Lower lobe of right lung (tissue), 2 donors: Measurements from ENCODE around the gene ERRFI1. TPM values are rescaled to one million over a fixed set of nuclear protein-coding genes. Genes with fewer than 3 reads are reported as not detected.

Experiments used
- ATAC-seq, 2 donors: fragments of 200-7000 bp; cut with Tn5 transposase; one replicate each; pipeline ENCODE4 v1.9.1; 2020 to 2022; ENCODE audit warnings: mild to moderate bottlenecking in 2 of 2, moderate library complexity in 2 of 2
- DNase-seq: peaks from one replicate; pipeline ENCODE4 v3.0.0-alpha.2; 2020
- H3K27ac ChIP-seq: fragments of 200-600 bp; one replicate; pipeline ENCODE4 v1.8.0; 2022
- H3K27me3 ChIP-seq: fragments of 200-600 bp; one replicate; pipeline ENCODE4 v1.8.0; 2022; ENCODE audit warnings: low read depth
- H3K36me3 ChIP-seq: fragments of 200-600 bp; one replicate; pipeline ENCODE4 v1.8.0; 2022; ENCODE audit warnings: mild to moderate bottlenecking
- H3K4me1 ChIP-seq: fragments of 200-600 bp; one replicate; pipeline ENCODE4 v1.8.0; 2022
- H3K4me3 ChIP-seq: fragments of 200-600 bp; one replicate; pipeline ENCODE4 v1.8.0; 2022; ENCODE audit warnings: mild to moderate bottlenecking
- H3K9me3 ChIP-seq: fragments of 200-600 bp; one replicate; pipeline ENCODE4 v1.8.0; 2022
- intact Hi-C: fragments of 100-400 bp; cut with DNase I; formaldehyde crosslinking; loops from one replicate; pipeline ENCODE4 v1.11.0; 2022
- total RNA-seq: library from RNA; stranded (reverse); fragmentation: NEBNext Ultra II Directional; extraction: Animal tissue kit (Norgen Biotek cat#: 25700); gene quantifications from one replicate; pipeline ENCODE4 v1.2.1, GENCODE V29; 2021
- TF ChIP-seq, protein P1 (sequence below): fragments of 200-600 bp; IDR thresholded peaks from one replicate; pipeline ENCODE4 v1.8.0; 2022; ENCODE audit warnings: antibody characterized with exemption, mild to moderate bottlenecking
- donor health status: DM: no; HTN: yes; CAD: no; lungs with severe emphysema.

The ERRFI1 gene
- total RNA-seq, 1 donor from 2014 or later, result 65.1 TPM

DNA sequence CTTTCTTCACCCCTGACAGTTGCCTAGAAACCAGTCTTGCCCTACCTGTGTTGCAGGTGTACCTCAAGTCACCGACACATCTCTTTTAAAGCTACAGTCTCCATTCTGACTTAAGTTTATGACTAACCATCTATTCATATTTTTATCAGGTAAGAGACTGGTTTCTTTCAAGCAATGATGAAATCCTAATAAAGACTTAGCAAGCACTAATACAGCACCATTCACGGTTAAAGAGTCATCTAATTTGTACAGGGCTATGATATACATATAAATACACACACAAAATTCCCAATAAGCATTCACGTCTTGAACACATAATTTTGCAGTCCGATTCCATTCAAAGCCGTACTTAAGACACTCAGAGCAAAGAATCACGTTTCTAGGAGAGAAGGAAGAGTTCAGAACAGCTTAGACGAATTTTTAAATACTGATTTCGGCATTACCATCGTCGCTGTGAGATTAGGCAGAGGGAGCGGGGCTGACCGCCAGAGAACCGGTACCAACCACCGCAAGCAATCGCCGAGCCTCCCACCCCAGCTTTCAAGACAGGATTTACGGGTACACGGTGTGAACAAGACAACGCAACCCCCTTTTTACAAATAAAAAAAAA, 943 bp downstream of the ERRFI1 start:
- no peak for DNase-seq
- peak overlapping the region; percentile 76 for H3K4me3 ChIP-seq
- TF ChIP-seq, protein P1, sequence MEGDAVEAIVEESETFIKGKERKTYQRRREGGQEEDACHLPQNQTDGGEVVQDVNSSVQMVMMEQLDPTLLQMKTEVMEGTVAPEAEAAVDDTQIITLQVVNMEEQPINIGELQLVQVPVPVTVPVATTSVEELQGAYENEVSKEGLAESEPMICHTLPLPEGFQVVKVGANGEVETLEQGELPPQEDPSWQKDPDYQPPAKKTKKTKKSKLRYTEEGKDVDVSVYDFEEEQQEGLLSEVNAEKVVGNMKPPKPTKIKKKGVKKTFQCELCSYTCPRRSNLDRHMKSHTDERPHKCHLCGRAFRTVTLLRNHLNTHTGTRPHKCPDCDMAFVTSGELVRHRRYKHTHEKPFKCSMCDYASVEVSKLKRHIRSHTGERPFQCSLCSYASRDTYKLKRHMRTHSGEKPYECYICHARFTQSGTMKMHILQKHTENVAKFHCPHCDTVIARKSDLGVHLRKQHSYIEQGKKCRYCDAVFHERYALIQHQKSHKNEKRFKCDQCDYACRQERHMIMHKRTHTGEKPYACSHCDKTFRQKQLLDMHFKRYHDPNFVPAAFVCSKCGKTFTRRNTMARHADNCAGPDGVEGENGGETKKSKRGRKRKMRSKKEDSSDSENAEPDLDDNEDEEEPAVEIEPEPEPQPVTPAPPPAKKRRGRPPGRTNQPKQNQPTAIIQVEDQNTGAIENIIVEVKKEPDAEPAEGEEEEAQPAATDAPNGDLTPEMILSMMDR, result no peak
- H3K9me3 ChIP-seq, result no peaks in the 10 kb centered on the region
- H3K36me3 ChIP-seq, result no peaks in the 10 kb centered on the region
- H3K27ac ChIP-seq, result peak overlapping the region; percentile 95
- no peaks in the 10 kb centered on the region for H3K27me3 ChIP-seq
- intact Hi-C loops, result no loop called here
- ATAC-seq, result no peak
- H3K4me1 ChIP-seq, result peaks cover 55% of the 10 kb centered on the region

GRCh38 chr1:8024329-8024728, 1.8 kb downstream of the ERRFI1 start:
- intact Hi-C loops, result no loop called here
- TF ChIP-seq, protein P1, result no peak
- Histone ChIP-seq H3K4me3 (peak overlapping the region; percentile 76), H3K9me3 (no peaks in the 10 kb centered on the region), H3K27ac (peak overlapping the region; percentile 95), H3K27me3 (no peaks in the 10 kb centered on the region), H3K36me3 (no peaks in the 10 kb centered on the region), H3K4me1 (peaks cover 63% of the 10 kb centered on the region)
- ATAC-seq (no peak), DNase-seq (no peak)

DNA sequence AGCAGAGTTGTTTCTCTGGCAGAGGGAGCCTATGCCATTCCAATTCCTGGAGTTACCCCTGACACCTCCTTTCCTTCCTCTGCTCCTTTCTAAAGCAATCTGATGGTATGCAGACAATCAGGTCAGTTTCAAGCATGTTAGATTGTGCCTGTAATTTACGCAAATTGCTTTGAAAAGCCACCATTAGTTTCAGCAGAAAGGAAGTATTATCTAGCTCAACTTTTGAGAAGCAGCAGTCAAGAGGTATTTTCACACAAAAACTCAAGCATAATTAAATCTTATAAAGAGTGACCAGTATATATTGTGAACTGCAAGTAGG, 2.2 kb downstream of the ERRFI1 start:
- Histone ChIP-seq H3K4me1 (peaks cover 65% of the 10 kb centered on the region), H3K36me3 (no peaks in the 10 kb centered on the region), H3K9me3 (no peaks in the 10 kb centered on the region), H3K27me3 (no peaks in the 10 kb centered on the region), H3K27ac (peak overlapping the region; percentile 95), H3K4me3 (peak overlapping the region; percentile 76)
- intact Hi-C loops, result no loop called here
- DNase-seq (no peak), ATAC-seq (no peak)
- TF ChIP-seq, protein P1, result no peak

DNA sequence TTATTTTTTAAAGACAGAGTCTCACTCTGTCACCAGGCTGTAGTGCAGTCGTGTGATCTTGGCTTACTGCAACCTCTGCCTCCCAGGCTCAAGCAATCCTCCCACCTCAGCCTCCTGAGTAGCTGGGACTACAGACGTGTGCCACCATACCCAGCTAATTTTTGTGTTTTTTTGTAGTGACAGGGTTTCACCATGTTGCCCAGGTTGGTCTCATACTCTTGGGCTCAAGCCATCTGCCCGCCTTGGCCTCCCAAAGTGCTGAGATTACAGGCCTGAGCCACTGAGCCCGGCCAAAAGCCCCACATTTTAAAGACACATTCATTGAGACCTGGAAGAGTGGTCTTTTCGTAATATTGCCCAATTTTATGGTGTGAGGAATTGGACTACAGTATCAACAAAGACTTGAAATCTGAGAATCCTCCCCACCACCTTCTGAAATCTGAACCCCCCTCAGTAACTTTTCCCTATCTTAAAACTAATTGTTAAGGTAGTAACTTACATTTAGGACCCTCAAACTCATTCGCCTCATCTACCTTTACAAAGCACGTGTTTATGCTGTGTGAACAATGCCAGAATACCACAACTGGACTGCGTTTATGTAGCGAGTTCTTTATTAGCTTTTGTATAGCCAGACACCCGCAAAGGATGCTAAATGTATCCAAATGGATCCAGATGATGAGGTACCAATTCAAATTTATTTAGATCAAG, 2.7 kb downstream of the ERRFI1 start:
- TF ChIP-seq, protein P1, result no peak
- peak overlapping the region; percentile 76 for H3K4me3 ChIP-seq
- H3K4me1 ChIP-seq, result peaks cover 65% of the 10 kb centered on the region
- ATAC-seq (no peak), DNase-seq (no peak)
- no peaks in the 10 kb centered on the region for H3K9me3 ChIP-seq
- H3K36me3 ChIP-seq, result no peaks in the 10 kb centered on the region
- no peaks in the 10 kb centered on the region for H3K27me3 ChIP-seq
- intact Hi-C loops, result no loop called here
- peak overlapping the region; percentile 26 for H3K27ac ChIP-seq

DNA sequence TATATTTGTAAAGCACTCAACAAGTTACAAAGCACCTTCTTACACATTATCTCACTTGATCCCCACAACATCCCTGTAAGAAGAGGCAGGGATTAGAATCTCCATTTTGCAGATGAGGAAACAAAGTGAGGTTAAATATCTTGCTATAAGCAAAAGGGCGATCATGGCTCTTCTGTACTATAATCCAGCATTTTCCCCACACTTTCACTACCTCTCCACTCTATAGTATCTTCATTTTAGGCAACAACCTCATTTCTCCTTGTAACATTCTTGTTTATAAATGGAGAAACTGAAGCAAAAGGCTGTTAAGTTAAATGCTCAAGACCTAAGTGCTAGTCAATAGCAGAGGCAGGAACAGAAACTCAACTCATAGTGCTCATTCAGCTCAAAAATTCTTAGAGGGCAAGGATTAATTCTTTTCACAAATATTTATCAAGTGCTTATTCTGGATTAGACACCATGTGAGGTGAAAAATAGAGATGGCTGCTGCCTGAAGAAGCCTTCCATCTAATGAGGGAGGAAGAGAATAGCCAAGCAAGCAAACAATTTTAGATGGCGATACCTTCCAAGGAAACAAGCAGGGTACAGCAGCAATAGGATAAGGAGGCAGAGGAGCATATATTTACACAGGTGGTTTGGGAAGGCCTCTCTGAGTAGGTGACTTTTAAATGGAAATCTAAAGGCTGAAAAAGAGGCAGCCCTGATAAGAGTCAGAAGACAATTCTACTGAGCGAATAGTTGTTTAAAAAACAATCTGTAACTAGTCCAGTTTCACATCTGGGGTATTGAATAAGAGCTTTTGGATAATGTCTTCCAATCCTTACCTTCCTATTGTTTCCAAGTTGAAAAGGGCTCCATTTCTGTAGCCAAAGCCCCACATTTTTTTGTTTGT, 3.5 kb downstream of the ERRFI1 start:
- no peaks in the 10 kb centered on the region for H3K36me3 ChIP-seq
- H3K4me1 ChIP-seq, result peaks cover 63% of the 10 kb centered on the region
- peak overlapping the region; percentile 26 for H3K27ac ChIP-seq
- H3K27me3 ChIP-seq, result no peaks in the 10 kb centered on the region
- TF ChIP-seq, protein P1, result no peak
- intact Hi-C loops, result no loop called here
- no peaks in the 10 kb centered on the region for H3K9me3 ChIP-seq
- DNase-seq, result no peak
- ATAC-seq, result no peak
- H3K4me3 ChIP-seq, result peak overlapping the region; percentile 76
